GM20000 (cell line): ENCODE results near the gene SNUPN.

Experiments used
- DNase-seq: peaks from one replicate; pipeline ENCODE4 v3.0.0; 2012; ENCODE audit warnings: low spot score
- TF ChIP-seq, protein P1 (sequence below): IDR thresholded peaks from 2 replicates; pipeline ENCODE4 v1.5.1; 2012; ENCODE audit warnings: mild to moderate bottlenecking, control low read depth; ENCODE audit errors: extremely low read depth, missing control alignments

The SNUPN gene

DNA sequence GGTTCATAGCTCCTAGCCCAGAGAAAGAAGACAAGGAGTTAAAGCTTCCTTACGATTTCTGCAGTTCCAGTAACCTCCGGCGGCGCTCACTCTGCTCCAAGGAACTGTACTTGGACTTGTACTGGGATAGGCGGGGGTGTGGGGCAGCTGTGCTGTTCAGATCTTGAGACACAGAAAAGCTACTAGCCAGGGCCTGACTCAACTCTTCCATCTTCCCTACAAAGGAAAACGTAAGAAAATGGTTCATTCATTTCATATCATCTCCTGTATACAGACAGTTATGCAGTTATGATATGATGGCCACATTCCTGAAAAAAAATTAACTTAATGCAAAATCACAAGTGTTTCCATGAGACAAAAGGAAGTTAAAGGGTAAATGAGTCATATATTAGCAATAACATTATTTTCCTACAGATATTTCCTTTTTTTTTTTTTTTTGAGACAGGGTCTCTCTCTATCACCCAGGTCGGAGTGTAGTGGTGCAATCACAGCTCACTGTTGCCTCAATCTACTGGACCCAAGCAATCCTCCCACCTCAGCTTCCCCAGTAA lies 4.6 kb downstream of the SNUPN start:
- DNase-seq = no peak
- TF ChIP-seq, protein P1, sequence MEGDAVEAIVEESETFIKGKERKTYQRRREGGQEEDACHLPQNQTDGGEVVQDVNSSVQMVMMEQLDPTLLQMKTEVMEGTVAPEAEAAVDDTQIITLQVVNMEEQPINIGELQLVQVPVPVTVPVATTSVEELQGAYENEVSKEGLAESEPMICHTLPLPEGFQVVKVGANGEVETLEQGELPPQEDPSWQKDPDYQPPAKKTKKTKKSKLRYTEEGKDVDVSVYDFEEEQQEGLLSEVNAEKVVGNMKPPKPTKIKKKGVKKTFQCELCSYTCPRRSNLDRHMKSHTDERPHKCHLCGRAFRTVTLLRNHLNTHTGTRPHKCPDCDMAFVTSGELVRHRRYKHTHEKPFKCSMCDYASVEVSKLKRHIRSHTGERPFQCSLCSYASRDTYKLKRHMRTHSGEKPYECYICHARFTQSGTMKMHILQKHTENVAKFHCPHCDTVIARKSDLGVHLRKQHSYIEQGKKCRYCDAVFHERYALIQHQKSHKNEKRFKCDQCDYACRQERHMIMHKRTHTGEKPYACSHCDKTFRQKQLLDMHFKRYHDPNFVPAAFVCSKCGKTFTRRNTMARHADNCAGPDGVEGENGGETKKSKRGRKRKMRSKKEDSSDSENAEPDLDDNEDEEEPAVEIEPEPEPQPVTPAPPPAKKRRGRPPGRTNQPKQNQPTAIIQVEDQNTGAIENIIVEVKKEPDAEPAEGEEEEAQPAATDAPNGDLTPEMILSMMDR = no peak

DNA sequence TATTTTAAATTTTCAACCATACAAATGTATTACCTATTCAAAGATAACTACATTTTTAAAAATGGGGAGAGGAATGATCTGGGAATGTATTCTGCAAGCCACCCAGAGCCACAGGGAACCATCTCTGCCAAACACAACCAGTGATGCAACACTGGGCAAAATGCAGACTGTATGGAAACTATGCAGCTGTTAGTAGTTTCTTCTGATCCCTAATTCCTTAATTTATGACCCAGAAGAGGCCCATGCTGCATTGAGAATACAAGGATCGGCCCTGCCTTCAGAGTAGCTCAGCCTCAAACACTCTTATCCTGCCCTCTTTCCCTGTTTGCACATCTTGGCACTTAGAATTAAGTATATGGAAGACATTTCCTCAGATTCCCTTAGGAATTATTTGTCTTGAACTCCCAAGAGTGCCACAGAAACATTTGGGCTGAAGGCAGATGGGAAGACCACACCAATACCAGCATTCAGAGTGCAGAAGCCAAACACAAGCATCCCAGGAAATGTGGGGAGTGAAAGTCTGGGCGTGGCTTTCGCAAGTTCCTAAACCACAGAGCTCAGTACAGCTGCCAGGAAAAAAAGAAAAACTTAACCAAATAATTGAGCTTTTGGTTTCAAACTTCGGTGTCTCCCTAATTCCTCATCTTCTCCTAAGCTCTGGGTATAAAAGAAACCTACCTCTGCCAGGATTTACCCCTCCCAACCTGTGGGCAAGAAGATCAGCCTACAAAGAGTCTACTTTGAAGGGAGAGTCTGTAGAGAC lies 5.3 kb downstream of the SNUPN start:
- TF ChIP-seq, protein P1 = no peak
- no peak for DNase-seq

DNA sequence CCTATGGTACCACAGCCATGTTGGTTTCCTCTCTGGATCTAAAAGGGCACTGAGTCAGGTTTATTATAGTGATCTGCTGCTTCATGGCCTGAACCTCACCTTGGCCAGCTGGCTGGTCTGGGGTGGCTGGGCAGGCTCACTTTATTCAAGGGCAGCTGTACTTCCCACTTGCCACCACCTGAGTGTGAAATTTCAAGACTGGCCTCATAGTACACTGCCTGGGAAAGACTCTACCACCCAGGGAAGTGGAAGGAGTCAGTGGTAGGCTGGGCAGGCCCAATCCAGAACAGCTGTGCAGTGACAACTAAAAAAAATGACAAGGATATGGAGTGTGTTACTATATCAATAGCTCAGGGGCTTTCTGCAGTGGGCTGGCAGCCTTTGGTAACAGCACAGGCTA lies 8.8 kb downstream of the SNUPN start:
- TF ChIP-seq, protein P1 = no peak
- DNase-seq = no peak

DNA sequence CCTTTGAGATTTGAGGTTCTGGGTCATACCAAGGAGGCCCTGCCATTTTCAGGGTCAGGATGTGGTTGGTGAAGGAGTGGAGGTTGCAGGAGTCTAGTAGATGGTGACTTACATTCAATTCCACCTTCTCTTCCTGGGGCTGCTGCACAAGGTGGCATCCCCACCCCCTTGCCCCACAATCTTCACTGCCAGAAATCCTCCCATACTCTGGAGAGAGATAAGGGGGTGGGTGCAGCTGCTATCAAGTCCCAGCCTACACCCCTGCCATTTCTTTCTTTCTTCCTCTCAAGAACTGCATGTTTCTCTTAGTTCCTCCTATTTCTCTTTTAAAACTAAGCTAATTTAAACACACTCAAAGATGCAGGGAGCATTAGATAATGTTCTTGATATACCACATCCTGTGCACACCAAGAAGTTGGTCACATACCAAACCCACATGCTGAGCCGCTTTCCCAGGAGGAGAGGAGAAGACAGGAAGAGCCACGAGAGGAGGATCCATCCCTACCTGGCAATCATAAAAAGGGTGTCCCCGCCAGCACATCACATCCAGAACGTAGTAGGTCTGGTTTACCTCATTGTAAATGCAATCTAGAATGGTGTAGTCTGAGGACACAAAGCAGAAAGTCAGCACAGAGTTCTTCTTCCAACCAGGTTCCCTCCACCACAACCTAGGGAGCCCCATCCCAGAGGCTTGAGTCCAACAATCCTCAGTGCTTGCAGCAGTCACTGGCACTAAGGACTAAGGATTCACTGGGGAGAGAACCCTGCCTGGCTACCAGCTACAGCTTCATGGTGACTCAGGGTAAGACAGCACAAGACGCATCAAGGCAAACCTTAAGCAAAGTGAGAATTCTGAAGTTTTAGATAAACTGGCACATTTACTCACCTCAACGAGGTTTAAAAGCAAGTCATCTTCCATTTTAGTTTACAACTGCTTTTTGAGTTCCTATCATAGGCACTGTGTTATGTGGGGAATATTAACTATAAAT lies 18.5 kb downstream of the SNUPN start:
- no peak for DNase-seq
- TF ChIP-seq, protein P1 = no peak

DNA sequence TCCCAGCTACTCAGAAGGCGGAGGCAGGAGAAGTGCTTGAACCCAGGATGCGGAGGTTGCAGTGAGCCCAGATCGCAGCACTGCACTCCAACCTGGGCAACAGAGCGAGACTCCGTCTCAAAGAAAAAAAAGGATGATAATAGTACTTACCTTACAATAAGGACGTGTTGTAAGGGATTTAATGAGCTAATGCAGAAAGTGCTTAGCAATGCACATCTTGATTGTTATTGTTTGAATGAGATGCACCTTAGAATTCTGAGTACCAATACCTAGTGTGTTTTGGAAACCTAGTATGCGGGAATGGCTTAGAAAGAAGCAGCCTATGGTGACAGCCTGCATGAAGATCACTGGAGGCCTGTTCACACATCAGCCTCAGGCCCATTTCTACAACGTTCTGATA lies 19.5 kb downstream of the SNUPN start:
- no peak for DNase-seq
- TF ChIP-seq, protein P1 = no peak

DNA sequence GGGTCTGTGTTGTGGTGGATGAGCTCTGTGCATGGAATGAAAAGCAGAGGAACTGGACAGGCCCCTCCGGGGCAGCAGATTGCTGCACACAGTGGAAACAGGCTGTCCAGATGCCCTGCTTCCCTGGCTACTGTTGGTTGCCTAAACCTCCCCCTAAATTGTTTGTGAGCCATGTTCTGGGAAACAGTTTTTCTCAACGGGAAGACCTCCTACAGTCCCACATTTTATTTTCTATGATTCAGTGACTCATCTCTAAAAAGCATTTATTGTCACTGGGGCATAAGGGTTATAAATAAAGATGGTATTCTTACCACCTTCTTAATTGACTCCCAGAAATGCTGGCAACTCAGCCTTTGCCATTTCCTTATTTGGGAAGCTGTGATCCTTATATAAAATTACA lies 26.1 kb downstream of the SNUPN start:
- no peak for DNase-seq
- TF ChIP-seq, protein P1 = no peak

DNA sequence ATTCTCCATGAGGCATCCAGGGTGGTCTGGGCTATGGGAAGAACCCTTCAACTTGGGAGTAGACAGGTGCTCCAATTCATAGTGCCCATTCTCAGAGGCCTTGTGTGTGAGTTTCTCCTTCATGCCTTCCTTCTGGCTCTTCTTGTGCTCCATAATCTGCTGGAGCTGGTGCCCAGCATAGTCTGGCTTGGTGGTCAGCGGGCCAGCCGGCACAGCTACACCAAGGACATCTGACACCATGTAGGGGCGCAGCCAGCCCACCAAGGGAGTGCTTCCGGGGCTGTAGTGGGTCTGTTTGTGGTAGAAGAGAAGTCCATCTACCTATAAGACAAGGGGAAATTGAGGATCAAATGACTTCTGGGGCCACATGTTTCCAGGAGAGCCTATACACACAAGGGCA lies 27.2 kb downstream of the SNUPN start:
- no peak for DNase-seq
- TF ChIP-seq, protein P1 = no peak
